Fibroblast of lung (primary cell): ENCODE data around the gene DNM3.

Source experiments
- EZH2 ChIP-seq: IDR thresholded peaks from 2 replicates; pipeline ENCODE4 v1.5.1; 2012; ENCODE audit warnings: low read length, control low read depth, mild to moderate bottlenecking; ENCODE audit errors: missing control alignments
- TF ChIP-seq, protein P1 (sequence below), 2 donors: IDR thresholded peaks in 1 of 2; conservative IDR thresholded peaks in 1 of 2; 1 replicate in 1 of 2; 2 replicates in 1 of 2; pipeline ENCODE4 v1.5.1; 2011 to 2012; ENCODE audit warnings: low read length in 2 of 2, control low read depth in 1 of 2, inconsistent platforms in 1 of 2, low read depth in 1 of 2, mild to moderate bottlenecking in 1 of 2

DNA sequence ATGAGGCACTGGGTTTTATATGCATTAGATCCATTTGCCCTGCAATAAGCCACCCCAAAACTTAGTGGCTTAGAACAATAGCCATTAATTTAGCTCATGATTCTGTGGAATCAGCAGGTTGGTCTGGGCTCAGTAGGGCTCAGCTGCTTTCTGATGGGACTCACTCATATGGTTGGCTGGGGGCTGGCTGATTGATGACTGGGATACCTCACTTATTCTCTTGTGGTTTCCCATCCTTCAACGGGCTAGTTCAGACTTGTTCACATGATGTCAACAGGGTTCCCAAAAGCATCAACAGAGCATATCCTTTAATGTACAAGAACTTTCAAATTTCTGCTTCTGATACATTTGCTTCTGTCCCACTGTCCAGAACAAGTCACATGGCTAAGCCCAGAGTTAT is 43.2 kb downstream of the DNM3 start:
- no peak for TF ChIP-seq EZH2
- TF ChIP-seq, protein P1, sequence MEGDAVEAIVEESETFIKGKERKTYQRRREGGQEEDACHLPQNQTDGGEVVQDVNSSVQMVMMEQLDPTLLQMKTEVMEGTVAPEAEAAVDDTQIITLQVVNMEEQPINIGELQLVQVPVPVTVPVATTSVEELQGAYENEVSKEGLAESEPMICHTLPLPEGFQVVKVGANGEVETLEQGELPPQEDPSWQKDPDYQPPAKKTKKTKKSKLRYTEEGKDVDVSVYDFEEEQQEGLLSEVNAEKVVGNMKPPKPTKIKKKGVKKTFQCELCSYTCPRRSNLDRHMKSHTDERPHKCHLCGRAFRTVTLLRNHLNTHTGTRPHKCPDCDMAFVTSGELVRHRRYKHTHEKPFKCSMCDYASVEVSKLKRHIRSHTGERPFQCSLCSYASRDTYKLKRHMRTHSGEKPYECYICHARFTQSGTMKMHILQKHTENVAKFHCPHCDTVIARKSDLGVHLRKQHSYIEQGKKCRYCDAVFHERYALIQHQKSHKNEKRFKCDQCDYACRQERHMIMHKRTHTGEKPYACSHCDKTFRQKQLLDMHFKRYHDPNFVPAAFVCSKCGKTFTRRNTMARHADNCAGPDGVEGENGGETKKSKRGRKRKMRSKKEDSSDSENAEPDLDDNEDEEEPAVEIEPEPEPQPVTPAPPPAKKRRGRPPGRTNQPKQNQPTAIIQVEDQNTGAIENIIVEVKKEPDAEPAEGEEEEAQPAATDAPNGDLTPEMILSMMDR (conservative IDR thresholded peaks at IDR 0.05 in 1 of 2, IDR thresholded peaks at IDR 0.05 in 1 of 2; ENCODE audit: low read depth in 1 of 2, low read length in 2 of 2) = no peak
